Measurements from ENCODE around the gene CAPN14. TPM values are rescaled to one million over a fixed set of nuclear protein-coding genes. Genes with fewer than 3 reads are reported as not detected.

Gene CAPN14
- total RNA-seq, 1 donor from 2014 or later, result 10.3 TPM

DNA sequence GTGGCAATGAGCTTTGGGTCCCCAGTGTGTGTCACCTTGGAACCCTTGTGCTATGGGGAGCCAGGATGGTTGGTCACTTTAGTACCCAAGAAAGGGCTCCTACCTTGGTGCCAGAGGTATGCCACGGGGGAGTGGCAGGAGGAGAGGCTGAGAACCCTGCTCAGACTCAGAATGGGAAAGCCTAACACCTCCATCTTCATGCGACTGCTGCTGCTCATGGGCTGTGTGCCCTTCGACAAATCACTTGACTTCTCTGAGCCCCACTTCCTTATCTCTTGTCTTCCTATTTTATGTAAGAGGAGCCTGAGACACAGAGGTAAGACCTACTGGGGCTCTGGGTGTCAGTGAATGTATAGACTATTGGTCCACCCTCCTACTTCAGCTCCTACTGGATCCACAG, 41.8 kb upstream of the CAPN14 start:
- TF ChIP-seq, protein P1, sequence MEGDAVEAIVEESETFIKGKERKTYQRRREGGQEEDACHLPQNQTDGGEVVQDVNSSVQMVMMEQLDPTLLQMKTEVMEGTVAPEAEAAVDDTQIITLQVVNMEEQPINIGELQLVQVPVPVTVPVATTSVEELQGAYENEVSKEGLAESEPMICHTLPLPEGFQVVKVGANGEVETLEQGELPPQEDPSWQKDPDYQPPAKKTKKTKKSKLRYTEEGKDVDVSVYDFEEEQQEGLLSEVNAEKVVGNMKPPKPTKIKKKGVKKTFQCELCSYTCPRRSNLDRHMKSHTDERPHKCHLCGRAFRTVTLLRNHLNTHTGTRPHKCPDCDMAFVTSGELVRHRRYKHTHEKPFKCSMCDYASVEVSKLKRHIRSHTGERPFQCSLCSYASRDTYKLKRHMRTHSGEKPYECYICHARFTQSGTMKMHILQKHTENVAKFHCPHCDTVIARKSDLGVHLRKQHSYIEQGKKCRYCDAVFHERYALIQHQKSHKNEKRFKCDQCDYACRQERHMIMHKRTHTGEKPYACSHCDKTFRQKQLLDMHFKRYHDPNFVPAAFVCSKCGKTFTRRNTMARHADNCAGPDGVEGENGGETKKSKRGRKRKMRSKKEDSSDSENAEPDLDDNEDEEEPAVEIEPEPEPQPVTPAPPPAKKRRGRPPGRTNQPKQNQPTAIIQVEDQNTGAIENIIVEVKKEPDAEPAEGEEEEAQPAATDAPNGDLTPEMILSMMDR (IDR thresholded peaks at IDR 0.05; ENCODE audit: insufficient read depth, low read length, severe bottlenecking), result no peak
- FAIRE-seq (no peak), DNase-seq (ENCODE audit: low read depth) (no peak)
- no peaks in the 10 kb centered on the region for H3K36me3 ChIP-seq (ENCODE audit: control insufficient read depth, insufficient read depth, low read length)
- no peaks in the 10 kb centered on the region for H3K27me3 ChIP-seq (ENCODE audit: control insufficient read depth, insufficient read depth, low read length)
- no peak overlapping the region for H3K4me3 ChIP-seq (ENCODE audit: low read depth, low read length)

DNA sequence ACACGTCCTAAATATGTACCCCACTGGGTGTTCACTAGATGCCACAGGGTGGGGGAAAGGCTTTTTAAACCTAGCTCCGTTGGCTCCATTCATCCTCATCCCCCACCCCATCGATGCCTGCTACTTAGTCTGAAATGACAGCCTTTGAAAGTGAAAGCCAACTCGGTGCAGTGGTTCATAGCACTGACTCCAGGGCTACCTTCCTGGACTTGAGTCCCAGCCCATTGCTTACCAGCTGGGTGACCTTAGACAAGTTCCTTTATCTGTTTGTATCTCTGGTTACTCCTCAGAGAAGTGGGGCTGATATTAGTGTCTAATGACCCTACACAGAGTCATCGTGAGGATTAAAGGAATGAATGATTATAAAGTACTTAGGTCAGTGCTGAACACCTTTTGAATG, 41.0 kb upstream of the CAPN14 start:
- TF ChIP-seq, protein P1 (IDR thresholded peaks at IDR 0.05; ENCODE audit: insufficient read depth, low read length, severe bottlenecking), result no peak
- no peaks in the 10 kb centered on the region for H3K36me3 ChIP-seq (ENCODE audit: control insufficient read depth, insufficient read depth, low read length)
- no peaks in the 10 kb centered on the region for H3K27me3 ChIP-seq (ENCODE audit: control insufficient read depth, insufficient read depth, low read length)
- no peak for DNase-seq (ENCODE audit: low read depth)
- H3K4me3 ChIP-seq (ENCODE audit: low read depth, low read length), result no peak overlapping the region
- FAIRE-seq, result peak; percentile 7

DNA sequence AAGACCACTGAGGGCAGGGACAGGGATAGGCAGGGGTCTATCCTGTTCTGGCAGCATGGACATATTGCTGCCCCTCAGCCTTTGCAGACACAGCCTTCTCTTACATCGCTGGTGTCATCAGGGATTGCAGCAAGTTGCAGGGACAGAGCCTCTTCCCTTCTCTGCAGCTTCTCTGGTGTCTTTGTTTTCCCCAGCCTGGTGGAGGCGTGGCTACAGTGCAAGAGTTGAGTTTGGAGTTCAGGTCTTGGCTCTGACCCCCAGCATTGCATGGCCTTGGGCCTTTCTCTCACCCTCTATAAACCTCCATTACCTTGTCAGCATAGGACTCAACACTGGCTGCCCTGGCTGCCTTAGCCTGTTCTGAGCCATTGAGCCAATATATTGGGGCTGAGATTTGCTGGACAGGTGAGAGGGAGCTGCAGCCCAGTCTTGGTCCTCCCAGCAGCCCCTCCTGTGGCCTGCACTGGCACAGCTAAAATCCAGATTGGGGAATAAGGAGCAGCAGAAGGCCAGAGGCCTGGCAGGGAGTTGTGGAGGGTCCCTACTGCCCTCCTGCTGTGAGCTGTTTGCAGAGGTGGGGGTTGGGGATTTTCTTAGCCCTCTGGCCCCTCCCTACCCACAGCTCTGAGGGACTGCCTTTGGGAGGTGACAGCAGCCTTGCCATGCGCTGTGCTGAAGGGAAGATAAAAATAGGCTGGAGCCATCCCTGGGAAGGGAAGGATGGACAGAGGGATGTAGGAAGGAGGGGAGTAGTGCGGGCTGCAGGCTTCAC, 39.5 kb upstream of the CAPN14 start:
- TF ChIP-seq, protein P1 (IDR thresholded peaks at IDR 0.05; ENCODE audit: insufficient read depth, low read length, severe bottlenecking), result no peak

DNA sequence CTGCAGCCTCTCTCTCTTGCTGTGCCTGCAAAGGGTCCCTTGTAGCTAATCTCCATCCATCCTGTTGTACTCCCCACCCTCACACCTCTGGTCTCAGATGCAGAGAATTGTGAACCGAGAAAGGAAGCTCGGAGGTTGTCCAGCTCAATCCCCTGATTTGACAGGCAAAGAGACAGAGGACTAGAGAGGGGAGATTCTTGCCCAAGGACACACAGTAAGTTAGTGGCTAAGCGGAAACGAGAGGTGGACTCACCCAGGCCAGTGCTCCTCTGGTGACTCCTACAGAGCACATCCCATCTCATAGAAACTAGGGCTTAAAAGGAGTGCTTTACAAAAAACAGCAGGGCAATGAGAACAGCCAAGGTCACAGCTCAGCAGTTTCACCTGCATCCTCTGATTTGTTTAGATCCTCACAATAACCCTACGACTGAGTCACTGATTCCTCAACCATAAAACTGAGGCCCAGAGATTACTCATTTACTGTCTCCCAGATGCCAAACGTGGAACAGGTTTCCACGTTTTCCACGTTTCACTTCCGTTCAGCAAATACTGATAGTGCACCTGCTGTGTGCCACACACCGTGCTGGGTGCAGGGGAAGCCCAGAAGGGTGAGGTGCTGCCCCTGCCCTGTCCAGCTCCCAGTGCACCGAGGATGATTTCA, 38.7 kb upstream of the CAPN14 start:
- Histone ChIP-seq H3K27me3 (ENCODE audit: control insufficient read depth, insufficient read depth, low read length) (no peaks in the 10 kb centered on the region), H3K4me3 (ENCODE audit: low read depth, low read length) (no peak overlapping the region), H3K36me3 (ENCODE audit: control insufficient read depth, insufficient read depth, low read length) (no peaks in the 10 kb centered on the region)
- FAIRE-seq, result no peak
- TF ChIP-seq, protein P1 (IDR thresholded peaks at IDR 0.05; ENCODE audit: insufficient read depth, low read length, severe bottlenecking), result no peak
- DNase-seq (ENCODE audit: low read depth), result peak; percentile 35

More for the DNA sequence above, 39.5 kb upstream of the CAPN14 start:
- Histone ChIP-seq H3K36me3 (ENCODE audit: control insufficient read depth, insufficient read depth, low read length) (no peaks in the 10 kb centered on the region), H3K27me3 (ENCODE audit: control insufficient read depth, insufficient read depth, low read length) (no peaks in the 10 kb centered on the region), H3K4me3 (ENCODE audit: low read depth, low read length) (no peak overlapping the region)
- FAIRE-seq (peak; percentile 32), DNase-seq (ENCODE audit: low read depth) (no peak)

DNA sequence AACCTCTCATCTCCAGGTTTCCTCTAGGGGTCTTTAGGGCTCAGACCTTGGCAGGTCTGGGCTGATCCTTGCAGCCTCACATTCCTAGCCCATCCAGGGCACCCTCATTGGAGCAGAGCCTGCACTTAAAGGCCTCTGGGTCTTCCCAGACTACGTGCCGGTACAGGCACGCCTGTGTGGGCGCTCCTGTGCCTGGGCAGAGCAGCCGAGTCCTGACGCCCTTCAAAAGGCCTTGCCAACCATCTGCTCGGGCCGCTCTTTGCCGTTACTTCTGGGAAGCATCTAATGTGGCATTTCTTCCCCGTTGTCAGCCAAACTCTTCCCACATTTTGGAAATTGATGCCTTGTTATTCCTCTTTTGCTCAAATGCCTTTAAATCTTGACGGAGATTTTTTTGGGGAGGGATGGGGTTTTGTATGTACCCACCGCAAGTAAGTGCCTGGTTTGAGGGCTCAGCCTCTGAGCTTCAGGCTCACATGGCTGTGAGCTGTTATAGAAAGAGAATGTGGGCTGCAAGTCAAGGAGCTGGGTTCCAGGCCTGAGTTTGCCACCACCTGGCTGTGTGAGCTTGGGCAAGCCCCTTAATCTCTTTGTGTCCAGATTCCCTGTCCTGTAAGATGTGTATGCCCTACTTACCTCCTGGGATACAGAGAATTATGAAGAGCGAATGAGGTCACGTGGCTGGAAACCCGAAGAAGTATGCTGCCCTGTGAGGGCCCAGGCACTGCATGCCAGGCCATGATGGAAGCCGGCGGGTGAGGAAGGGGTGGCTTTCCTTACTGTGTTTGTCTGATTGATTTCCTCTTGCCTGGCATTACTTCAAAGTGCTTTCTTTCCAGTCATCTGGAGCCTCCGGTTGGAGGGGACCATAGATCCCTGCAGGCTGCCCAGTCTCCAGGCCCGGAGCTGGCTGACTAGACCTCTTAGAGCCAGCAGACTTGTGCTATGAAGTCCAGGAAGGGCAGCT, 37.2 kb upstream of the CAPN14 start:
- FAIRE-seq (no peak), DNase-seq (ENCODE audit: low read depth) (peak; percentile 41)
- no peaks in the 10 kb centered on the region for H3K27me3 ChIP-seq (ENCODE audit: control insufficient read depth, insufficient read depth, low read length)
- H3K4me3 ChIP-seq (ENCODE audit: low read depth, low read length), result no peak overlapping the region
- H3K36me3 ChIP-seq (ENCODE audit: control insufficient read depth, insufficient read depth, low read length), result no peaks in the 10 kb centered on the region
- TF ChIP-seq, protein P1 (IDR thresholded peaks at IDR 0.05; ENCODE audit: insufficient read depth, low read length, severe bottlenecking), result no peak
